Measurements from ENCODE around the gene CHRNB4.

- no peak for TF ChIP-seq CTCF (IDR thresholded peaks at IDR 0.05)
- no peak for TF ChIP-seq EZH2 (IDR thresholded peaks at IDR 0.05; ENCODE audit: borderline replicate concordance, insufficient read depth, low read depth, low read length, poor library complexity, severe bottlenecking)
These were observed 25.0 kb upstream of the CHRNB4 start for GRCh38 chr15:78666010-78666409.
